ENCODE results near the gene ANKRD65.
"Not testable (repeated sequence)": the region's sequence is repeated elsewhere in the genome, so short reads cannot be mapped to it uniquely, and the experiment has no call there.

ANKRD65 gene

DNA sequence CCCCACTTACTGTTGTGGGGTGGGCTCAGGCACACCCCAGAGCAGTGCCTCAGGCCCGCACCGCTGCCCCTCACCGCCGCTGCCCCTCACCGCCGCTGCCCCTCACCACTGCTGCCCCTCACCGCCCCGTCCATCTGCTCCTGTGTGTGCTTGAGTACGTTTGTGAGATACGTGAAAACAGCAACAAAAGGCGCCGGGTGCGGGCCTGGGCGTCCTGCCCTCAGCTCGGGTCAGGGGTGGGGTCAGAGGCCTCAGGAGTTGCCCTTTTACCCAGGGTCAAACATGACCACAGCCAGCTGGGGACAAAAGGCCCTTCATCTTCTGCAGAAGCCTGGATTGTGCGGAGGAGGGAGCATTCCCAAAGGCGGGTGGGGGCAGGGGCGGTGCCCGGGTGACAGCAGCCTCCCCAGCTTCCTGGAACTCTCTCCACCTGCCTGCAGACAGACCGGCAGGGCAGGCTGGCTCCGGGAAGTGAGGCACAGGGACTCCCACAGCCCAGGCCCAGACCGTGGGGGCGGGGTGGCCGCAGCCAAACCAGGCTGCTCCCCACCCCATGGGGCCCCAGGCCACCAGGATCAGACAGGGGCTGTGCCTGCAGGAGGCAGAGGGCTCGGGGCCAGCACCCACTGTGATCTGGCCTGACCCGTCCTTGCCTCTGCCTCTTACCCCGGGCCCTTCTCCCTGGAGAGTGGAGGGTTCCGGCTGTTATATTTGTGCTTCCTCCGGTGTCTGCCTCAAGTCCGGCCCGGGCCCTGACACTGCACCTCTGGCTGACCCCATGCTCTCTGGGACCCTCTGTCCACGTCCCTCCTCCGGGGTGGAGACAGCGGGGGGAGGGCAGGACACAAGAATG, 12.1 kb upstream of the ANKRD65 start:
- no peak for DNase-seq
- in situ Hi-C loops (cut with HindIII; ENCODE audit: low pct_ligation_motif_present, low pct_unique_long_range_greater_than_20kb, low sequenced_read_pairs): no loop called here

DNA sequence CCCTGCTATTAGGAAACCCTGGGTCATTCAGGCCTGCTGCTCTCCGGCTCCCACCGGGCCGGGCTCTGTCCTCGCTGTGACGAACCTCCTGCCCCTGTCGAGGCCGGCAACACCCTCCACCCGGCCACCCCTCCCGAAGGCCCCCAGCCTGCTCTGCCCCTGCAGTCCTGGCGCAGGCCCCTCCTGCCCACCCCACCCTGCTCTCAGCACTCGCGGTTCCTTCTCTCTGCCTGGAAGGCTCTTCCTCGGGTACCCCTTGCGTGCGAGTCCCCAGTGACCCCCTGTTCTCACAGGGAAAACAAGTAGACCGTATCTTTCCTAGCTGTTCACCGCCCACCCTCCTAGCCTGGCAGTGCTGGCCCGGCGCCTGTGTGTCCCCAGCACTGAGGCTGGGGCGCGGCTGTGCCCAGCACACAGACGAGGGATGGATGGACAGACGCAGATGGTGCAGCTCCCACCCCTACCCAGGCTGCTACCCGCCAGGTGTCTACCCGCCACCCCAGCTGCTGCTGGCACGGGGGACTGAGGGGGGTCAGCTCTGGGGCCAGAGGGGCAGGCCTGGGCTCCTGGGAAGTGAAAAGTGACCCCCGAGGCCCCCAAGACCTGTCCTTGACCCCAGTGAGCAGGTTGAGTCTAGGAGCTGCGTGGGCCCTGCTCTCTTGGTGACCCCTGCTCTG, 11.3 kb upstream of the ANKRD65 start:
- in situ Hi-C loops (cut with HindIII; ENCODE audit: low pct_ligation_motif_present, low pct_unique_long_range_greater_than_20kb, low sequenced_read_pairs): no loop called here

DNA sequence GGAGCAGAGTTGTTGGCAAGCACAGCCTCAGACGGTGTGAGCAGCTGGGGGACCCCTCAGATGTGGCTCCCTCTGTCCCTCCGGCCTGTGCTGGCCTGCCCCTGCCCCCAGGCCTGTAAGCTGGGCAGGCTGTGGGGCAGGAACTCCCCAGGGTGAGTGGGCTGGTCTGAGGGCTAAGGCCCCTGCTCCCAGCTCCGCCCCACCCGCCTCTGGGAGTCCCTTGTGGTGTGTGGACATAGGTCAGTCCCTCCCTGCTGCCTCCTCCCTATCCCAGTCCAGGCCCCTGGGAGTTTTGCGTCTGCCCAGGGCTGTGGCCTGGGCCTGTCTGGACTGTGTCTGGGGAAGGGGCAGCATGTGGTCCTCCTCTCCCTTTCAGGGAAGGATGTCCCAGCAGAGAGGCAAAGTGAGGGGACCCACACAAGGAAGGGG, 10.8 kb upstream of the ANKRD65 start:
- no peak for DNase-seq

More for the DNA sequence above, 11.3 kb upstream of the ANKRD65 start:
- no peak for DNase-seq

DNA sequence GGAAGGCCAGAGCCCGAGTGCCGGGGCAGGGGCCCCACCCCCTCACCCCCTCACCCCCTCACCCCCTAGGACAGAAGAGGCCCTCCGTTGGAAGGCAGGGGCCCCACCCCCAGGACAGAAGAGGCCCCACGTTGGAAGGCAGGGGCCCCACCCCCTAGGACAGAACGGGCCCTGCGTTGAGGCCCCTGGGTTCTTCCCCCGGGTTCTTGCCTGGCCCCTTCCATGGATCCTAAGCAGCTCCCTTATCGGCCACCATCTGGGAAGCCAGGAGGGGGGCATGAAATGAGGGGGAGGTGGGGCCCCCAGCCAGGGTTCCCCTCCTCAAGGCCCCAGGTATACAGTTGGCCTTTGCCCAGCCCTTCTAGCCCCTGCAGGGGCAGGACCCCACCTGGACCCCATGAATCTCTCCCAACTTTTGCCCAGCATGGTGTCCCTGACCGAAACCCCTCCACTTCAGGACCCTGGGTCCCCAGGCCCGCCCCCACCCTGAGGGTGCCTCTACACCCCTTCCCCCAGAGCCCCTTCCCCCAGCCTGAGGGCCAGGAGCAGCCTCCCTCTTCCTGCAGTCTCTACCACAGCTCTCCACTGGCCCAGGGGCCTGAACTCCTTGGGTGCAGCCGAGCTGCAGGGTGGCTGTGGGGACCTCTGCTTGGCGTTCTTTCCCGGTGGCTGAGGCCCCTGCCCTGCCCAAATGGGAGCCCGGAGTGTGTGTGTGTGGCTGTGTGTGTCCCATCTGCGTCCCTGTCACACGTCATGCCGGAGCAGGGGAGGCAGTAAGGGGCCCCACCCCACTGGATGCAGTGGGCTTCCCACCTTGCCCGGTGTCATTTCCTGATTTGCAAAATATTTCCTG, 10.1 kb upstream of the ANKRD65 start:
- in situ Hi-C loops (cut with HindIII; ENCODE audit: low pct_ligation_motif_present, low pct_unique_long_range_greater_than_20kb, low sequenced_read_pairs): no loop called here
- DNase-seq: no peak

More for the DNA sequence above, 10.8 kb upstream of the ANKRD65 start:
- in situ Hi-C loops (cut with HindIII; ENCODE audit: low pct_ligation_motif_present, low pct_unique_long_range_greater_than_20kb, low sequenced_read_pairs): no loop called here

DNA sequence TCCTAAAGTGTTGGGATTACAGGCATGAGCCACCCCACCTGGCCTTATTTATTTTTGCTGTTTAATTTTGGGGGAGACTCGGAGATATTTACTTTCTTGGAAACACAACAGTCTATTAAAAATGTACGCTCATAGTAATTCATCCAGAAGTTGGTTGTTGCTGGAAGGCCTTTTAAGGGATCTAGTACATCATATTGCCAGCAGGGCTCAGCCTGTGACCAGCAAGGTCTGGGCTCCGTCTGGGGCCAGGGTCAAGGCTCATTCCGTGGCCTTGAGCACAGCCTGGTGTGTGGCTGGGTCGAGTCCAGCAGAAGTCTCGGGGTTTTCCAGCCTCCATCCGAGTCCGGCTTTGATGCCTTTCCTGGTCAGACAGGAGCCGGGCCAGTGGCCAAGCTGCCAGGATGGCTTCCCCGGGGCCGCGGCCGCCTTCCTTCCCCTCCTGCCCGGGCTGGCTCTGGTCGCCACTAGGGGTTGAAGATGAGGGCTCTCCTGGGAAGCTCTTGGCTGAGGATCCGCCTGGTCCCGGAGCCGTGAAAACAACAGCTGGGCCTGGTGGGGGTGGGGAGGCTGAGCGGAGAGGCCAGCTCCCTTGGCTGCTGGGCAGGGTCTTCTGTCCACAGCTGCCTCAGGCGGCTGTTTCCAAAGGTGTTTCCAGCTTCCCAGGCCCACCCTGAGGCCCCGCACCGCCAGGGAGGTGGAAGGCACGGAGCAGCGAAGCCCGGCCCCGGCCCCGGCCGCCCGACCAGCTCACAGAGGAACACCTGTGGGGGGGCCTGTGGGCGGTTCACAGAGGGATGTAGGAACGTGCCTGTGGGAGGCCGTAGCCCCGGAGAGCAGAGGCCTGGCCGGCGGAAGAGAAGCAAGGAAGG, 9.3 kb upstream of the ANKRD65 start:
- DNase-seq: no peak
- in situ Hi-C loops (cut with HindIII; ENCODE audit: low pct_ligation_motif_present, low pct_unique_long_range_greater_than_20kb, low sequenced_read_pairs): no loop called here

DNA sequence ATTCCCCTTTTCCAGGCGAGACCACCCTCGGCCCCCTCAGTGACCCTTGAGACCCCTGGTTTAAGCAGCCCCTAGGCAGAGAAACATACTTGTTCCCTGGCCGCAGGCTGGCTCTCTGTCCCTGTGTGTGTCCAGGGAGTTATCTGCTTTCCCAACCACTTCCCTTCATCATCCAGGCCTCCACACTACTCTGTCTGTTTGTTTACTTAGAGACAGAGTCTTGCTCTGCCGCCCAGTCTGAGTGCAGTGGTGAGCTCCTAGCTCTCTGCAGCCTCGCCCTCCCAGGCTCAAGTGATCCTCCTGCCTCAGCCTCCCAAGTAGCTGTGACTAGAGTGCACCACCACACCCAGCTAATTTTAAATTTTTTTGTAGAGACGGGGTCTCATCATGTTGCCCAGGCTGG, 8.6 kb upstream of the ANKRD65 start:
- in situ Hi-C loops (cut with HindIII; ENCODE audit: low pct_ligation_motif_present, low pct_unique_long_range_greater_than_20kb, low sequenced_read_pairs): no loop called here
- no peak for DNase-seq

DNA sequence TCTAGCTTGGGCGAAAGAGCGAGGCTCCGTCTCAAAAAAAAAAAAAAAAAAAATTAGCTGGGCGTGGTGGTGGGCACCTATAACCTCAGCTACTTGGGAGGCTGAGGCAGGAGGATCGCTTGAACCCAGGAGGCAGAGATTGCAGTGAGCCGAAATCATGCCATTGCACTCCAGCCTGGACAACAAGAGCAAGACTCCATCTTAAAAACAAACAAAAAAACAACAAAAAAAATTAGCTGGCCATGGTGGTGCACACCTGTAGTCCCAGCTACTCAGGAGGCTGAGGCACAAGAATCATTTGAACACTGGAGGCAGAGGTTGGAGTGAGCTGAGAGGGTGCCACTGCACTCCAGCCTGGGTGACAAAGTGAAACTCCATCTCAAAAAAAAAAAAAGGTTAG, 7.9 kb upstream of the ANKRD65 start:
- in situ Hi-C loops (cut with HindIII; ENCODE audit: low pct_ligation_motif_present, low pct_unique_long_range_greater_than_20kb, low sequenced_read_pairs); DNase-seq: not testable (repeated sequence)

DNA sequence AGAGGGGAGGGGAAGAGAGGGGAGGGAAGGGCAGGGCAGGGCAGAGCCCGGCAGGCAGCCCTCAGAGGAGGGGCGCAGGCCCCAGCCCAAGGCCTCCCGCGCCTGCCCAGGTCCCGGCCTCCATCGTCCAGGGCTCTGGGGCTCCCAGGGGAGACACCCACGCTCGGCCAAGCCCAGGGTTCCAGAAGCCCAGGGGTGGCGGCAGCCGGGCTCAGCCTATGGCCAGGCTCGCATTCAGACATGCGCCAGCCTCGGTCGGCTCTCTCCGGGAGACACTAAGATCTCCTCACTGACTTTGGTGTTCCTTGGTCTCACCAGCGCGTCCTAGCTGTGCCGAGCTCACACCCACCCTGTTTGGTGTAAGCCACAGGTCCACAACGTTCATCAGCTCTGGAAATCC, 7.1 kb upstream of the ANKRD65 start:
- no peak for DNase-seq
- in situ Hi-C loops (cut with HindIII; ENCODE audit: low pct_ligation_motif_present, low pct_unique_long_range_greater_than_20kb, low sequenced_read_pairs): no loop called here

DNA sequence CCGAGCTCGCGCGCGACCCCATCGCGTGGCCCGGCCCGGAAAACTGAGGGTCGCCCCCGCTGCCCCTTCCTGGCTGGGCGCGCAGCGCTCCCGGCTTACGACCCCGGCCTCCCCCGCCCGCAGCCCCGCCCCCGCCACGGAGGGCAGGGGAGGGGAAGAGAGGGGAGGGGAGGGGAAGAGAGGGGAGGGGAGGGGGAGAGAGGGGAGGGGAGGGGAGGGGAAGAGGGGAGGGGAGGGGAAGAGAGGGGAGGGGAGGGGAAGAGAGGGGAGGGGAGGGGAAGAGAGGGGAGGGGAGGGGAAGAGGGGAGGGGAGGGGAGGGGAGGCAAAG, 6.7 kb upstream of the ANKRD65 start:
- in situ Hi-C loops (cut with HindIII; ENCODE audit: low pct_ligation_motif_present, low pct_unique_long_range_greater_than_20kb, low sequenced_read_pairs): no loop called here

DNA sequence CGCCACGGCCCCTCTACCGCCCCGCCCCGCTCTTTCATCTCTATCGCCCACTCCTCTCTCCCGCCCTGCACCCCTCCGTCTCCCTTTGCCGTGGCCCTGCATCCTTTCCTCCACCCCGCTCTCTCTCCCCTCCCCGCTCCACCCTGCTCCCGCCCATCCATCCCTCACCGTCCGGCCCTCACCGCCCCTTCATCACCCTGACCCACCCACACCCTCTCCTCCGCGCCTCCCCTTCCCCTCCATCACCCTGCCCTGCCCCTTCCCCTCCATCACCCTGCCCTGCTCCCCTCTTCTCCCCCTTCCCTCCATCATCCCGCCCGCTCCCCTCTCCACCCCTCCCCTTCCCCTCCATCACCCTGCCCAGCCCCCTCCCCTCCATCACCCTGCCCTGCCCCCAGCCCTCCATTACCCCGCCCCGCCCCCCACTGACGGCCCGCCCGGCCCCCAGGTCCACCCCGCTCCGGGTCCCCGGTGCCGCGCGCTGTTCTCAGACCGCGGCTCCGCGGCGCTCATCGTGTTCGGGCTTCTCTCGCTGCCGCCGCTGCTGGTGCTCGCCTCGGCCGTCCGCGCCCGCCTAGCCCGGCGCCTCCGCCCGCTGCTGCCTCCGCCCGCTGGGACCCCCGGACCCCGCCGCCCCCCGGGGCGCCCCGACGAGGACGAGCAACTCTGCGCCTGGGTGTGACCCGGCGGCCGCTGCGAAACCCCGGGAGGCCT, 6.2 kb upstream of the ANKRD65 start:
- no peak for DNase-seq
- in situ Hi-C loops (cut with HindIII; ENCODE audit: low pct_ligation_motif_present, low pct_unique_long_range_greater_than_20kb, low sequenced_read_pairs): no loop called here

More for the DNA sequence above, 6.7 kb upstream of the ANKRD65 start:
- DNase-seq: no peak

DNA sequence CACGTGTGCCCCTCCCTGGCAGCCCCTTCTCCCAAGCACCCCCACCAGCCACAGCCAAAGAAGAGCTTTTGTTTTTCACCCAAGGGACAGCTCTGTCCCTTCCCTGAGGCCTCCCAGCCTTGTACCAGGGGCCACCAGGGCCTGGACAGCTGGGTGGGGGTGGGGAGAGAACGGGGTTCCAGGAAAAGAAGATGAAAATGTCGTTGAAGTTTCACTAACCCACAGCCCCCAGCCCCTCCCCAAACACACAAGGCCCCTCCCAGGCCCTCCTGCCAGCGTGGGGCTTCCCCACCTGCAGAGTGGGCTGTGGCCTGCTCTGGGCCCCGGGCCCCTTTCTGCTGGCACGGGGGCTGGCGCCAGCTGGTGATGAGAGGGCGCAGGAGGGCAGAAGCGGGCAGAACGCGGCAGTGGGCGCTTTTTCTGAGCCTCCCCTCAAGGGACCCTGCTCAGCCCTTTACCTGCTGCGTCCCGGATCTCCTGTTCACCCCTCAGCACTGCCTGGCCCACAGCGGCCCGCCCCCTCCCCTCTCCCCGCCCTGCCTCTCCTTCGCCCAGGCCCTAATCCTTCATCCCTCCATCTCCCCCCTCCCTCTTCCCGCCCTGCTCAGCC, 5.5 kb upstream of the ANKRD65 start:
- in situ Hi-C loops (cut with HindIII; ENCODE audit: low pct_ligation_motif_present, low pct_unique_long_range_greater_than_20kb, low sequenced_read_pairs): no loop called here

DNA sequence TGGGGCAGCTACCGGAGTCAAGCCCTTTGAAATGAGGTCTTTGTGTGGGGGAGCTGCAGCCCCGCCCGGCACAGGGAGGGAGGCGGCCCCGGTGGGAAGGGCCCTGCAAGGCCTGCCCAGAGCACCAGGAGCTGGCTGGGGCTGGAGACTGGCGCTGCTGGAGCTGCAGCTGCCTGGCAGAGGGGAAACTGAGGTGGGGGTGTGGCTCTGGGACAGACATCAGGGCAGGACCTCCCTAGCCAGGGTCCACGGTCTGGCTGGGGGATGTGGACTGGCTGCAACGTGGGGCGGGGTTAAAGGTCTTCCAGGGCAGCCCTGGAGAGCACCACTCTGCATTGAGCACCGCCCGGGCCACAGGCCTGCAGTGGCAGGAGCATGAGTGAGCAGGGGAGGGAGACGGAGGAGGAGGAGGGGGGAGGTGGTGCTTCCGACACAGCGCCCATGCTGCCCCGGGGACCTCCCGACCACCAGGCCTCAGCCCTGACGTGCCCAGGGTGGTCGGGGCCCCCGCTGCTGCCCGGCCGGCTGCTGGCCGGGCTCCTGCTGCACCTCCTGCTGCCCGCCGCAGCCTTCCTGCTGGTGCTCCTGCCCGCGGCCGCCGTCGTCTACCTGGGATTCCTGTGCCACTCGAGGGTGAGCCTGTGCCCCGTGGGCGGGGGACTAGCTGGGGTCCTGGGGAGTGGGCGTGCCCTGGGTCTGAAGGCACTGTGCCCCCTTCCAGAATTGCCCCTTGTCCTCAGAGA, 4.8 kb upstream of the ANKRD65 start:
- in situ Hi-C loops (cut with HindIII; ENCODE audit: low pct_ligation_motif_present, low pct_unique_long_range_greater_than_20kb, low sequenced_read_pairs): no loop called here

More for the DNA sequence above, 5.5 kb upstream of the ANKRD65 start:
- no peak for DNase-seq

DNA sequence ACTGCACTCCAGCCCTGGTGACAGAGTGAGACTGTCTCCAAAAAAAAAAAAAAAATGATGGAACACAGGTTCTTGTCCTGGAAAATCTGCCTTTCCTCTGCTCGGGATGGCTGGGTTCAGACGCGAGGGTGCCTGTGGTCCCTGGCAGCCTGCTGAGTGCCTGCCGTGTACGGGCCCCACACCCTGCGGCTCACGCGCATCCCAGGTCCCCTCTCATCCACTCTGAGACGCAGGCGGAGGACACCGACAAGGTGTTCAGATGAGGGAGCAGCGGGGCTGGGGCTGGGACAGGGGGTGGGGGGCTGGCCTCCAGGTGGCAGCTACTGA, 4.3 kb upstream of the ANKRD65 start:
- DNase-seq: no peak
- in situ Hi-C loops (cut with HindIII; ENCODE audit: low pct_ligation_motif_present, low pct_unique_long_range_greater_than_20kb, low sequenced_read_pairs): no loop called here

More for the DNA sequence above, 4.8 kb upstream of the ANKRD65 start:
- no peak for DNase-seq

DNA sequence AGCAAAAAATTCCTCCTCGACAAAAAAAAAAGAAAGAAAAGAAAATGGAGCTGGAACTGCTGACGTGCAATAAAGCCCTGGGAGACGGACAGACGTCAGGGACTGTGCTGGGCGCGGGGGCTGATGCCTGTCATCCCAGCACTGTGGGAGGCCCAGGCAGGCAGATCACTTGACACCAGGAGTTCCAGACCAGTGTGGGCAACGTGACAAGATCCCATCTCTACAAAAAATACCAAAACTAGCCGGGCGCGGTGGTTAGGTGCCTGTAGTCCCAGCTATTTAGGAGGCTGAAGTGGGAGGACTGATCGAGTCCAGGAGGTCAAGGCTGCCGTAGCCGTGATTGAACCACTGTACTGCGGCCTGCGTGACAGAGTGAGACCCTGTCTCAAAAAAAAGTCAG, 3.6 kb upstream of the ANKRD65 start:
- in situ Hi-C loops (cut with HindIII; ENCODE audit: low pct_ligation_motif_present, low pct_unique_long_range_greater_than_20kb, low sequenced_read_pairs): no loop called here
- DNase-seq: no peak

DNA sequence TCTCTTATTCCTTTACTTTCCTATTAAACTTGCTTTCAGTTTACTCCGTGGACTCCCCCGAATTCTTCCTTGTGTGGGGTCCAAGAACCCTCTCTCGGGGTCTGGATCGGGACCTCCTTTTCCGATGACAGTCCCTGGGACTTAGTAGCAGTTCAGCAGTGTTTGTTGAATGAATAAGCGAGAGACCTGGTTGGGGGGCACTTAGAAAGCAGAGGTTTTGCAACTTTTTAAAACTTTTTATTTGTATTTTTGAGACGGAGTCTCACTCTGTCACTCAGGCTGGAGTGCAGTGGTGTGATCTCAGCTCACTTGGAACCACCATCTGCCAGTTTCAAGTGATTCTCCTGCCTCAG, 2.1 kb upstream of the ANKRD65 start:
- no peak for DNase-seq
- in situ Hi-C loops (cut with HindIII; ENCODE audit: low pct_ligation_motif_present, low pct_unique_long_range_greater_than_20kb, low sequenced_read_pairs): no loop called here

DNA sequence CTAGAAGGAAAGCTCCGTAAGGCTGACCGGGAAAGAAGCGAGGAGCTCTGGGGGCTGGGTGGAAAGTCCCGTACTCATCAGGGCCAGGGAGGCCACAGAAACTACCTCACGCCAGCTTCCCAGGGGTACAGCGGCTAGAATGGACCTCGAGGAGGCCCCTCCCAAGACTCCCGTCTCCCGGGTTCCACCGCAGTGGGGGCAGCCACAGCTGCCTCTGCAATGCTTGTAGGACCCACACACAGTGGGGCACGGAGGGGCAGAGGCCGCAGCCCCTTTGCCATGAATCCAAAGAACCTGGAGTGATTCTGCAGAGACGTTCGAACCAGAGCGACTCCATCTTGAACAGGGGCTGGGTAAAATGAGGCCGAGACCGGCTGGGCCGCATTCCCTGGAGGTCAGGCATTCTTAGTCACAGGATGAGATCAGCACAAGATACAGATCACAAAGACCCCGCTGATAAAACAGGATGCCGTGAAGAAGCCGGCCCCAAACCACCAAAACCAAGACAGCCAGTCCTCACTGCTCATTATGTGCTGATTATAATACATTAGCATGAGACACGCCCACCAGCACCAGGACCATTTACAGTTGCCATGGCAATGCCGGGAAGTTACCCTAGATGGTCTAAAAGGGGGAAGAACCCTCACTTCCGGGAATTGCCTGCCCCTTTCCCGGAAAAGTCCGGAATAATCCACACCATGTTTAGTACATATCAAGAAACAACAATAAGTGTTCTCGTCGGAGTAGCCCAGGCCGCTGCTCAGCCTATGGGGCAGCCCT, 1.6 kb upstream of the ANKRD65 start:
- no peak for DNase-seq
- in situ Hi-C loops (cut with HindIII; ENCODE audit: low pct_ligation_motif_present, low pct_unique_long_range_greater_than_20kb, low sequenced_read_pairs): no loop called here

All from ACHN (cell line).